ENCODE data around the gene RTF1. TPM values are rescaled to one million over a fixed set of nuclear protein-coding genes. Genes with fewer than 3 reads are reported as not detected.
"Not testable (repeated sequence)": the region's sequence is repeated elsewhere in the genome, so short reads cannot be mapped to it uniquely, and the experiment has no call there.

The RTF1 gene
- total and polyA plus RNA-seq, 2 donors (not counting 3 experiments of a cell fraction or from before 2014, with no cell fraction given) = 19.2 to 40.6 TPM

- POLR2A ChIA-PET = no interaction called here
- Histone ChIP-seq H3K9me3 (replicated peaks; ENCODE audit: control insufficient read depth, insufficient read depth, low read length) (no peaks in the 10 kb centered on the region), H2AFZ (ENCODE audit: low read depth, low read length) (no peak overlapping the region), H3K9me1 (replicated peaks; ENCODE audit: control insufficient read depth, extremely low read depth, insufficient read depth, low read length) (no peaks in the 10 kb centered on the region), H3K9ac (replicated peaks; ENCODE audit: extremely low read depth, insufficient read depth, low read length) (no peak overlapping the region), H3K4me1 (ENCODE audit: control insufficient read depth, extremely low read depth, insufficient read depth, low read length) (no peaks in the 10 kb centered on the region), H4K20me1 (replicated peaks; ENCODE audit: control insufficient read depth, extremely low read depth, insufficient read depth, low read length) (no peaks in the 10 kb centered on the region), H3K4me2 (ENCODE audit: insufficient read depth, low read length) (no peak overlapping the region), H3K36me3 (ENCODE audit: control insufficient read depth in 2 of 2, extremely low read depth in 1 of 2, insufficient read depth in 2 of 2, low read length in 2 of 2) (peaks cover 8 to 10% of the 10 kb centered on the region in 2 experiments), H3K27me3 (ENCODE audit: control insufficient read depth in 2 of 2, insufficient read depth in 2 of 2, low read length in 2 of 2) (no peaks in the 10 kb centered on the region), H3K4me3 (replicated peaks in 1 of 3; ENCODE audit: insufficient read depth in 1 of 3, low read depth in 1 of 3, low read length in 3 of 3) (no peak overlapping the region), H3K79me2 (ENCODE audit: control insufficient read depth, insufficient read depth, low read length) (peaks cover 11% of the 10 kb centered on the region), H3K27ac (ENCODE audit: insufficient read depth, low read depth, low read length) (no peak overlapping the region)
- no peak for TF ChIP-seq POLR2AphosphoS5 (IDR thresholded peaks at IDR 0.05; ENCODE audit: insufficient read depth, low read depth, low read length)
- no peak for TF ChIP-seq MYC (IDR thresholded peaks at IDR 0.05; ENCODE audit: low read depth, low read length)
- TF ChIP-seq GATA2 (IDR thresholded peaks at IDR 0.05; ENCODE audit: insufficient read depth, insufficient read length, low read depth, low read length) = no peak
- no peak for TF ChIP-seq EZH2 (IDR thresholded peaks at IDR 0.05; ENCODE audit: borderline replicate concordance, low read depth, low read length, severe bottlenecking)
- no peak for TF ChIP-seq JUN (IDR thresholded peaks at IDR 0.05; ENCODE audit: borderline replicate concordance, insufficient read depth, insufficient read length, low read depth)
- TF ChIP-seq MAX (IDR thresholded peaks at IDR 0.05; ENCODE audit: insufficient read depth, insufficient read length) = no peak
- no peak for TF ChIP-seq CTCF (IDR thresholded peaks at IDR 0.05; ENCODE audit: extremely low read depth in 1 of 2, insufficient read depth in 1 of 2, low read depth in 1 of 2, low read length in 2 of 2)
- TF ChIP-seq POLR2A (IDR thresholded peaks at IDR 0.05; ENCODE audit: low read depth, low read length) = no peak
- no peak for TF ChIP-seq FOS (IDR thresholded peaks at IDR 0.05; ENCODE audit: borderline replicate concordance, insufficient read depth, low read length)
- CTCF ChIA-PET = interaction anchor here (1.0 kb wide), 1 partner anchor 16 kb away, joined by 4 read pairs; no protein-coding TSS in a partner anchor
- dilution Hi-C loops (cut with MboI; ENCODE audit: extremely low pct_ligation_motif_present, low sequenced_read_pairs) (no loop called here), intact Hi-C loops (cut with micrococcal nuclease) (no loop called here)
- DNase-seq (ENCODE audit: low read depth, low spot score) (no peak), FAIRE-seq (no peak)
- no TSS peak for BruUV-seq (replicated peaks)
These were observed 21.3 kb downstream of the RTF1 start for GRCh38 chr15:41438206-41438605.

- H3K4me1 ChIP-seq (ENCODE audit: control insufficient read depth, extremely low read depth, insufficient read depth, low read length); H3K9me3 ChIP-seq (replicated peaks; ENCODE audit: control insufficient read depth, insufficient read depth, low read length); H3K9me1 ChIP-seq (replicated peaks; ENCODE audit: control insufficient read depth, extremely low read depth, insufficient read depth, low read length); H4K20me1 ChIP-seq (replicated peaks; ENCODE audit: control insufficient read depth, extremely low read depth, insufficient read depth, low read length); H3K9ac ChIP-seq (replicated peaks; ENCODE audit: extremely low read depth, insufficient read depth, low read length); FAIRE-seq; intact Hi-C loops (cut with micrococcal nuclease); H3K4me3 ChIP-seq (replicated peaks in 1 of 3; ENCODE audit: insufficient read depth in 1 of 3, low read depth in 1 of 3, low read length in 3 of 3); POLR2A ChIA-PET; H3K27me3 ChIP-seq (ENCODE audit: control insufficient read depth in 2 of 2, insufficient read depth in 2 of 2, low read length in 2 of 2); H3K4me2 ChIP-seq (ENCODE audit: insufficient read depth, low read length); H3K79me2 ChIP-seq (ENCODE audit: control insufficient read depth, insufficient read depth, low read length); dilution Hi-C loops (cut with MboI; ENCODE audit: extremely low pct_ligation_motif_present, low sequenced_read_pairs); H2AFZ ChIP-seq (ENCODE audit: low read depth, low read length); BruUV-seq (replicated peaks); H3K27ac ChIP-seq (ENCODE audit: insufficient read depth, low read depth, low read length); DNase-seq (ENCODE audit: low read depth, low spot score): not testable (repeated sequence)
- H3K36me3 ChIP-seq (ENCODE audit: control insufficient read depth in 2 of 2, extremely low read depth in 1 of 2, insufficient read depth in 2 of 2, low read length in 2 of 2) = peaks cover 8 to 10% of the 10 kb centered on the region in 2 experiments
- CTCF ChIA-PET = interaction anchor here (1.0 kb wide), 1 partner anchor 17 kb away, joined by 4 read pairs; no protein-coding TSS in a partner anchor
These were observed 21.9 kb downstream of the RTF1 start for GRCh38 chr15:41438745-41439144.

Measured in endothelial cell of umbilical vein (primary cell).